HG03439 (cell line): ENCODE data around the gene SSC5D.
"Not testable (repeated sequence)": the region's sequence is repeated elsewhere in the genome, so short reads cannot be mapped to it uniquely, and the experiment has no call there.

Source experiments
- ATAC-seq: cut with Tn5 transposase; IDR thresholded peaks from one replicate; pipeline ENCODE4 v1.9.1; 2021; ENCODE audit warnings: mild to moderate bottlenecking, moderate library complexity; ENCODE audit not compliant: unreplicated experiment

SSC5D gene

DNA sequence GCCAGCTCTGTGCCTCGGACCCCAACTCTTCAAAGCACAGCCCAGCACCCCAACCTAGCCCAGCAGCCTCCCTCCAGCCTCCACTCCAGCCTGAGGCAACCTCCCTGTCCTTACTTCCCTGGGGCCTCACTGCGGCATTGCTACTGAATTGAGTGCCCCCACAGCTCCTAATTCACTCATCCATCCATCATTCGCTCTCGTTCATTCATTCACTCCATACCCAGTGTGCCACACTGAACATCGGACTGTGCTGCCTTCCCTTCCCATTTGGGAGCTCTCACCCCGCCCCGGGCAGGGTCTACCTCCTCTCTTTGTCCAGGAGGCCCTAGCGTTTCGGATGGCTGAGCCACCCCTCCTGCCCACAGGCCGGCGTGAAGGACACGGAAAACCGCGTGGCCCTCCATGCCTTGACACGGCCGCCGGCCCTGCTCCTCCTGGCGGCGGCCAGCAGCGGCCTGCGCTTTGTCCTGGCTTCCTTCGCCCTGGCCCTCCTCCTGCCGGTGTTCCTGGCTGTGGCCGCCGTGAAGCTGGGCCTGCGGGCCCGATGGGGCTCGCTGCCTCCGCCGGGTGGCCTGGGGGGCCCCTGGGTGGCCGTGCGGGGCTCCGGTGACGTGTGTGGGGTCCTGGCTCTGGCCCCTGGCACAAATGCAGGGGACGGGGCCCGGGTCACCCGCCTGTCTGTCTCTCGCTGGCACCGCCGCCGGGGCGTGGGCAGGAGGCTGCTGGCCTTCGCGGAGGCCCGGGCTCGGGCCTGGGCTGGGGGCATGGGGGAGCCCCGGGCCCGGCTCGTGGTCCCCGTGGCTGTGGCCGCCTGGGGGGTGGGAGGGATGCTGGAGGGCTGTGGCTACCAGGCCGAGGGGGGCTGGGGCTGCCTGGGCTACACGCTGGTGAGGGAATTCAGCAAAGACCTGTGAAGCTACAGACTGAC is 1.9 kb upstream of the SSC5D start:
- ATAC-seq = no peak

DNA sequence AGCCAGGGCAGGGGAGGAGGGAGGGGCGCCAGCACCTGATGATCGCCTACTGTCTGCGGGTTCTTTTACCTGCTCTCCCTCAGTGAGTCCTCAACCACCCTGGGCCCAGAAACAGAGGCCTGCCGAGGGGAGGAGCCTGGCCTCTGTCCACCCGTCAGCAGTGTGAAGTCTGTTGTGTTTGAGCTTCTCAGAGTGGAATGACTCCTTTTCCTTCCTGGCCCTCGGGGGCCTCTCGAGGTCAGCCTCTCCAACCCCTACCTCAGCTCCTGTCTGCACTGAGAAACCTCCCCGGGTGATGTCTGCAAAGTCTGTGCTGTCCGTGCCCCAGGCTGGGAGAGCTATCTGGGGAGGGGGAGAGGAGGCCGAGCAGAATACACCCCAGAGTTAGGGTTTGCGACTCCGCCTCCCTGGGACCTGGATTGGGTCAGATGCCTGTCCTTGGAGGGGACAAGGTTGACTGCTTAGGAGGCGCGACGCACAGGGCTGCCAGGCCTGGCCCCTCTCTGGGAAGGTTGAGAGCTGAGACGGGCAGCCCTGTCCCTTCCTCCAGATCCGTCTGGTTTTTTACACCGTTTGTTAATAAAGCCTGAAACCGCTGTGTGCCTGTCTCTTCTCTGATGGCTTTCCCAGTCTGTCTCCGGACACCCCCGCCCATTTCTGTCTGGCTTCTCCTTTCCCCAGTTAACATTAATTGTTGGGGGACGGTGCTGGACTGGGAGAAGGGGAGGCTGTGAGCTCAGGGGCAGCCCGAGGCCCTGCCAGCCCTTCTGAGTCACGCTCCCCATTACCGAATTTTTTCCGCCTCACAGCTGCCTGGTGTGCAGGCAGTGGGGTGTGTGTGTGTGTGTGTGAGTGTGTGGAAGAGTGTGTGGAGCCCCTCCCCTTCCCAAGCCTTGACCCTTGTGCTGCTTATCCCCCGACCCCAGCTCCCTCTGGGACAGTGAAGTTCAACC is 989 bp upstream of the SSC5D start:
- ATAC-seq = no peak

DNA sequence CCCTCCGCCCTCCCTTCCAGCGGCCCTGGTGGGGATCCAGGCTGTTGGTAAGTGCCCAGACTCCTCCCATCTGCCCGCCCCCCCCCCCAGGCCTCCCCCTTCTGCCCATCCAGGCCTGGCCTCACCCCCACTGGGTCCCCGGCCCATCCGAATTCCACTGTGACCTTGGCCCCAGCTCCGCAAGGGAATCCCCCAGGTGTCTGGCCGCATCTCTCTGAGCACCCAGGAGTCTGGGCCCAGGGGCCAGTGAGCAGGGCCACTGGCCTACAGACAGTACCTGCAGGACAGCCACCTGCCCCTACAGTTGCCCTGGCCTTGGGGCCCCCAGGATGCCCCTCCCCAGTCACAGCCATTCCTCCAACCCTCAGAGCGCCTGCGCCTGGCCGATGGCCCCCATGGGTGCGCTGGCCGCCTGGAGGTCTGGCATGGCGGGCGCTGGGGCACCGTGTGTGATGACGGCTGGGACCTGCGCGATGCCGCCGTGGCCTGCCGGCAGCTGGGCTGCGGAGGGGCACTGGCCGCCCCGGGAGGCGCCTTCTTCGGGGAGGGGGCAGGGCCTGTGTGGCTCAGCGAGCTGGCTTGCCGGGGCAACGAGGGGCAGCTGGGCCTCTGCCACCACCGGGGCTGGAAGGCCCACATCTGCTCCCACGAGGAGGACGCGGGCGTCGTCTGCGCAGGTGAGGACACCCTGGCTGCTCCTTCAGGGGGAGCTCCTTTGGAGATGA is 912 bp downstream of the SSC5D start:
- ATAC-seq = no peak

DNA sequence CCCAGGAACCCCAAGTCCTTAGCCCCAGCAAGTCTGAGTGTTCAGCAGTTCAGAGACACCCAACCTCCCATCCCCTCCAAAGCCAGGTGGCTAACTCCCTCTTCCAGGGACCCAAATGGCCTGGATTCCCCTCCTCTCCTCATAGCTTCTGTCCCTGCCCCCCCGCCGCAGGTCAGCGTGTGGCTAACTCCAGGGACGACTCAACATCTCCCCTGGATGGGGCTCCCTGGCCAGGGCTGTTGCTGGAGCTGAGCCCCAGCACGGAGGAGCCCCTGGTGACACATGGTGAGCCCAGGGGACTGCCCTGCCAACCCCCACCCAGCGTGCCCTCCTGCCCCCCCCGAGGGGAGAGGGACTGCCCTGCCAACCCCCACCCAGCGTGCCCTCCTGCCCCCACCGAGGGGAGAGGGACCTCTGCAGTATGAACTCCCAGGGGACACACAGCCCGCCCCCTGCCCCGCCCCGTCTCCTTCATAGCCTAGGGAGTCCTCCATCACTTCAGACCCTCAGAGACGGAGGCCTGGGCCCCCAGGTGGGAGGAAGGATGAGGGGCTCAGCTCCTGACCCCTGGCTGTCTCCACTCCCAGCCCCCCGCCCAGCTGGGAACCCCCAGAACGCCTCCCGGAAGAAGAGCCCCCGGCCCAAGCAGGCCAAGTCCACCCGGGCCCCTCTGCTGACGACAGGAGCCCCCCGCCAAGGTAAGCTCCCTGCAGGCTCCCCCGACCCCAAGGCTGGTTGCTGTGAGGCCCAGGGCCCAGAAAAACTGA is 1.7 kb downstream of the SSC5D start:
- ATAC-seq = no peak

DNA sequence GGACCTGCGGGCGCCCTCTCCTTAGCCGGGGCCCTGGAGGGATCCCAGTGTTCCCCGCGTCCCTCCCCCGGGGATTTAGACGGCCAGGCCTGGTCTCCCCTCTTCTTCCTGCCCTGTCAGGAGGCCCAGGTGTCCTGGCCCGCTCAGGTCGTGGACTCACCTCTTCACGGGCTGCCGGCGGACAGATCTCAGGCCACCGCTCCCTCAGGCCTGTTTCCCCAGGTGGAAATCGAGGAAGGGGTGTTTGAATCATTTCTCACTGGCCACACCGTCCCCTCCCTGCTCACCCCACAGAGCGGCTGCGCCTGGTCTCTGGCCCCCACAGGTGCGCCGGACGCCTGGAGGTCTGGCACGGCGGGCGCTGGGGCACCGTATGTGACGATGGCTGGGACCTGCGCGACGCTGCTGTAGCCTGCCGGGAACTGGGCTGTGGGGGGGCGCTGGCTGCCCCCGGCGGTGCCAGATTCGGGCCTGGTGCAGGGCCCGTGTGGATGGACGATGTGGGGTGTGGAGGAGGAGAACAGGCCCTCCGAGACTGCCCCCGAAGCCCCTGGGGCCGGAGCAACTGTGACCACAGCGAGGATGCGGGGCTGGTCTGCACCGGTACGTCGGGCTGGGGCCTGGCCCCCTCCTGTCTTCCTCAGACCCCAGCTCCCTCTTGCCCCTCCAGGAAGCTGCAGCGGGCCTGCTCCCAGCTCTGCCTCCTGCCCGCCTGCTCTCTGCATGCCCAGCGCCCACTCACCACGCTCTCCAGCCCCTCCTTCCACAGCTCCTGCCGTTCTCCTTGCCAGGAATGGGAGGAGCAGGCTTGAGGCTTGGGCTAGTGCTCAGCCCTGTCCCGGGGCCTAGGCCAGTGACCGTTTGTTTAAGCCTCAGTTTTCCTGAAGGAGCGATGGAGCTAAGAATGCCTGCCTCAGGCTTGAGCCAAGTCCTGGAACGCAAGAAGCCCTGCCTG is 2.5 kb downstream of the SSC5D start:
- ATAC-seq = no peak

DNA sequence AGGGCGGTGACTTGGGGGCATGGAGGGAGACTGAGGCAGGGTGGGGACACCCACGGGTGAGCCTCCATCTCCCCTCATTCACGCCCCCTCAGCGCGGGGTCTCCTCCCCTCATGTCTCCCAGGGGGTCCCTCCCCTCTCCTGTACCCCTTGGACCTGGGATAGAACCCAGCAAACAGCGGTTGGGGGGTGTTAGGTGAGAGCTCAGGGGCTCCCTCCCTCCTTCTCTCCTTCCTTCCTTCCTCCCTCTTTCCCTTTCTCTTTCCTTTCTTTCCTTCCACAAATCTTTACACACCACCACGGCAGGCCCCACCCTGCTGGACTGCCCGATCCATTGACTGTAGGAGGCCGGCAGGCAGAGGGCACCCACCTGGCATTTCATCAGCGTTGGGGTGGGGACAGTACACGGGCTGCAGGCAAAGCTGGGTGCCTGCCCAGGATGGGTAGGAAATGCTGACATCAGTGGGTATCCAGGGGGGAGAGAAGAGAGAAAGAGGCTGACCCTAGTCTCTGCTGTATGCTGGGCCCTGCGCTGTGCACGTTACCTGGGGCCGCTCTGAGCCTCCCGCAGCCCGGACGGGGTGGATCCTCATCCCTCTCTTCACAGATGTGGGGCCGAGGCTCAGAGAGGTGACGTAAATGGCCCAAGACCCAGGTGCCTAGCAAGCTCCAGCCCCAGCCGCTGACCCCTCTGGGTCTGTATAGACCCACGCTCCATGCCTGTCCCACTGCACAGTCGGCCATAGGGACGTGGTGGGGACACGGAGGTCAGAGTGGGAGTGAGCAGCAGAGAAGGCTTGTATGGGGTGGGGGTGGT is 3.5 kb downstream of the SSC5D start:
- ATAC-seq = no peak

DNA sequence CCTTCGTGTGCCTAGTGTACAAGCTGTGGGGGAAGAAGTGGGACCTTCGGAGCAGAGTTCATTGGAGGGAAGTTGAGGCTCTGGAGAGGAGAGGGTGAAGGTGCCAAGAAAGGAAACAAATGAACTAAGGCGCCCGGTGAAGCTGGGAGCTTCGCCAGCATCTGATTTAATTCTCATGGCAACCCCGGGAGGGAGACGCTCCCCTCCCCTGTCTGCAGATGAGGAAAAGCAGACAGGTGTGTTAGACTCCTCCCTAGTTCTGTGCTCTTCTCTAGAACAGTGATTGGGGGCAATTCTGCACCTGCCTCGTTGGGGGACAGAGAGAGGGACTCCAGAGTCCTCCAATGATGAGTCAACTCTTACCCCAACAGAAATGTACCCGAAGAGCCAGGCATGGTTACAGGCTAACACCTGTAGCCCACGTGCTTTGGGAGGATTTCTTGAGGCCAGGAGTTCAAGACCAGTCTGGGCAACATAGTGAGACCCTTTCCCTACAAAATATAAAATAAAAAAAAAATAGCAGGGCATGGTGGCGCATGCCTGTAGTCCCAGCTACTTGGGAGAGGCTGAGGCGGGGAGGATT is 4.2 kb downstream of the SSC5D start:
- no peak for ATAC-seq

DNA sequence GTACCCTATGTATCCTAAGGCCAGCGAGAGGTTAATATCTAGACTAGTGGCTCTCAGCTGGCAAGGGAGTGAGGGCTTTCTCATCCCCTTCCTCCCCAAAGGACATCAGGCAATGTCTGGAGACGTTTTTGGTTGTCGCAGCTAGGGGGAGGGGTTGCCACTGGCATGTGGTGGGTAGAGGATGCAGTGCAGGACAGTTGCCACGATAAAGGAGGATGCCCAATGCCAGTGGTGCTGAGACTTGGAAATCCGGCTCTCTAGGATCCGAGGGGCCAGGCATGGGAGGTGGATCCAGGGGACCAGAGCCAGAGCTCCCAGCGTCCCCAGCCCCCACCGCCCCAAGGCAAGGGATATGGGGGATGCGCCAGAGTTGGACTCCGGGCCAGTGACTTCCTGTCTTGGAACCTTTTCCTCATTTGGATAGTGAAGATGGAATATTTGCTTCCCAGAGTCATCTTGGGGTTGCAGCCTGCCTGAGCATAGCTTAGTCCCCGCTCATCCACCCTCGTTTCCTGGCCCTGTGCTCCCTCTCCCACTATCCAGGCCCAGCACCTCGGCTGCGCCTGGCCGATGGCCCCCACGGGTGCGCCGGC is 4.9 kb downstream of the SSC5D start:
- no peak for ATAC-seq

DNA sequence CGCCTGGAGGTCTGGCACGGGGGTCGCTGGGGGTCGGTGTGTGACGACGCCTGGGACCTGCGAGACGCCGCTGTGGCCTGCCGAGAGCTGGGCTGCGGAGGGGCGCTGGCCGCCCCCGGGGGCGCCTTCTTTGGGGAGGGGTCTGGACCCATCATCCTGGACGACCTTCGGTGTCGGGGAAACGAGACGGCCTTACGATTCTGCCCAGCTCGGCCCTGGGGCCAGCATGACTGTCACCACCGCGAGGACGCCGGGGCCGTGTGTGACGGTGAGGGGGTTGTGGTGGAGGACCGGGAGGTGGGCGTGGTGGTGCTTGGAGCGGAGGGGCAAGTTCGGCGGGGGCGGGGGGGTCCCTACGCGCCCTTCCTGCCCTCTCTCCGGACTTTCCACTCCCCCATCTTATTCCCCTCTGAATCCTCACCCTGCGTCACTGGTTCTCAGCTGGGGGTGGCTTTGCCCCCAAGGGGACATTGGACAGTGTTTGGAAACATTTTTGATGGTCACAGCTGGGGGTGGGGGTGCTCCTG is 5.5 kb downstream of the SSC5D start:
- no peak for ATAC-seq

DNA sequence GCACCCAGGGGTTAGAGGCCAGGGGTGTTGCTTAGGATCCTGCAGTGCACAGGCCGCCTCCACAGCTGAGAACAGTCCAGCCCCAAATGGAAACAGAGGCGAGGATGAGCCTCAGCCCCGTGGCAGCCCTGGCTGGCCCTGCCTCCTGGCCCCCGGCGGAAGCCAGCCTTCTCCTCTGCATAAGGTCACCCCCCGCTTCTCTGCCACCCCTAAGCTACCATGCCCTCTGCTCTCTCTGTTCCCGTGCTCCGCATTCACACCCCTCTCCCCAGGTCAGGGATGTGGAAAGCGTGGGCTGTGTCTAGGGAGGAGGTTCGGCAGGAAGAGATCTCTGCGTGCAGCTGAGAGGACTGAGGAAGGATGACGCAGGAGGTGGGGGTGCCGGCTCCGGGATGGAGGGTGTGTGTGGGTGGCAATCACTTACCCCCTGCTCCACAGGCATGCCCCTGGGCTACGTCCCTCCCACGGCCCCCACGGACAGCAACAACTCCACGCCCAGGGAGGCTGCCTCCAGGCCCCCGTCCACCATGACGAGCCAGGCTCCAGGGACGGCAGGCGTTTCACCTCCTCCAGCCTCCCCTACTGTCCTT is 6.0 kb downstream of the SSC5D start:
- ATAC-seq = no peak

DNA sequence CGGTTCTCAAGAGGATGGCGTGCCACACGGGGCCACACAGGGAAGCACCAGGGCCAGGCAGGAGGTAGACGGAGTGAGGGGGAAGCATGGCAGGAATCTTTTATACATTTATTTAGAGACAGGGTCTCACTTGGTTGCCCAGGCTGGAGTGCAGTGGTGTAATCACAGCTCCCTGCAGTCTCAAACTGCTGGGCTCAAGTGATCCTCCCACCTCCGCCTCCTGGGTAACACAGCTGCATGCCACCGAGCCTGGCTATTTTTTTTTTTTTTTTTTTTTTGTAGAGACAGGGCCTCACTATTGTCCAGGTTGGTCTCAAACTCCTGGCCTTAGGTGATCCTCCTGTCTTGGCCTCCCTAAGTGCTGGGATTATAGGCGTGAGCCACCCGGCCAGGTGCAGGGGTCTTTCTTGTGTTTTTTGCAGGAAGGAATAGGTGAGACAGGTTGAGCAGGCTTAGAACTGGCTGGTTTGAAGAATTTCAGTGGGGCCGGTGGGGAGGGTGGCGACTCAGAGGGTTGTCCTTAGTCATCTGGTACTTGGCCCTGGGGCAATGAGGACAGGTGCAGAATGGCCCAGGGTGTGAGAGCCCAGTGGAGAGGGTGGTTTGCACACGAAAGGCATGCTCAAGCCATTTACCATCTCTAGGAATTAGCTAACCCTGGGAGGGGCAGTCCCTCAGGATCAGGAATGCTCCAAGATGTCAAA is 7.6 kb downstream of the SSC5D start:
- ATAC-seq = no peak

DNA sequence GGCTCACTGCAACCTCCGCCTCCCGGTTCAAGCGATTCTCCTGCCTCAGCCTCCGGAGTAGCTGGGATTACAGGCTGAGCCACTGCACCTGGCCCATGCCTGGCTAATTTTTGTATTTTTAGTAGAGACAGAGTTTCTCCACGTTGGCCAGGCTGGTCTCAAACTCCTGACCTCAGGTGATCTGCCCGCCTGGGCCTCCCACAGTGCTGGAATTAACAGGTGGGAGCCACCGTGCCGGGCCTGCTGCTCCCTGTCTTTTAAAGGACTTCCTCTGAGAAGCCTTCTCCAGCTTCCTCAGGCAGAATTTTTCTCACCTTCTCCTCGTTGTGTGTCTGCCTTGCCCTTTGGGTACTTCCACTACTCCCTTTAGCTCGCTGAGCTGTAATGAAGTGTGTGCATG is 8.6 kb downstream of the SSC5D start:
- not testable (repeated sequence) for ATAC-seq

DNA sequence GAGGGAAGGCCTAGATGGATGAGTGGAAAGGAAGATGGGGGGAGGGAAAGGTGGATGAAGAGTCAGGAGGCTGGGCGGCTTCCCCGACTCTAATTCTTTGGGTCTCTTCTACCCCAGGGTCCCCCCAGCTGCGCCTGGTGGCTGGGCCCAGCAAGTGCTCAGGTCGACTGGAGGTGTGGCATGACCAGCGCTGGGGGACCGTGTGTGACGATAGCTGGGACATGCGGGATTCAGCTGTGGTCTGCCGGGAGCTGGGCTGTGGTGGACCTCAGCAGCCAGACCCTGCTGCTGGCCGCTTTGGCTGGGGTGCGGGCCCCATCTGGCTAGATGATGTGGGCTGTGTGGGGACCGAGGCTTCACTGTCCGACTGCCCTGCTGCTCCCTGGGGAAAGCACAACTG is 9.5 kb downstream of the SSC5D start:
- no peak for ATAC-seq

DNA sequence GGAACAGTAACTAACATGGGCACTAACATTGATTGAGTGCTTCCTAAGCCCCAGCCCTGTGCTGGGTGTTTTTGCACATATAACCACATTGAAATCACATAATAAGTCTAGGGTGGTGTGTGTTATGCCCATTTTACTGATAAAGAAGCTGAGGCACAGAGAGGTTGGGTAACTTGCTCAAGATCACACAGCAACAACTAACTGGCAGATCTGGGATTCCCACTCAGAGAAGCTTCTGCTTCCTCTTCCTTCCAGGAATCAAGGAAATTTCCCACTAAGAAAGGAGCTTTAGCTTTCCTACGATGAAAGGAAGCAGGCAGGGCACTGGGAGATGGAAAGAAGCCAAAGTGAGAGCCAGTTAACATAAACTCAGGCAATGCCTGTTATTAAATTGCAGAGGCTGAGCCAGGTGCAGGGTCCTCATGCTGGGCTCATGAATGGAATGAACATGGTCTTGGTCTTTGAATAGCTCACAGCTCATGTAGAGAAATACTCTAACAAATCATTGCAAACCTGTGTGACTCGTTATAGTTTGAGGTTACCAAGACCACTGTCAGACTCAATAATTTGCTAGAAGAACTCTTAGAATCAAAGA is 10.1 kb downstream of the SSC5D start:
- ATAC-seq = no peak

DNA sequence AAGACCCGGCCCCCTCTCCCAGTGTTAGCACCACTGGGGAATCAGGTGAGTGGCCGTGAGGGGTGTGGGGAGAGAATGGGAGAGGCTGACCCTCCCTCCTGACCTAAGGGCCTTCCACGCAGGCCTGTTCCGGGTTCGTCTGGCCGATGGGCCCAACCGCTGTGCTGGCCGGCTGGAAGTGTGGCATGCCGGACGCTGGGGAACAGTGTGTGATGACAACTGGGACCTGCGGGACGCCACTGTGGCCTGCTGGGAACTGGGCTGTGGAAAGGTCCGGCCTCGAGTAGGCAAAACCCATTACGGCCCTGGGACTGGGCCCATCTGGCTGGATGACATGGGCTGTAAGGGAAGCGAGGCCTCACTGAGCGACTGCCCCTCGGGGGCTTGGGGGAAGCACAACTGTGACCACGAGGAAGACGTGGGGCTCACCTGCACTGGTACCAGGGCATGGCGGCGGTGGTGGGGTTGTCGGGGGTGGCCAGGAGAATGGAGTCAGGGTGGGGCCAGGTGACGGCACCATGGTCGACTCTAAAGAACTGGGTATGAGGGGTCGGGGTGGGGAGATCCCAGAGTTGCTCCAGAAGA is 12.2 kb downstream of the SSC5D start:
- ATAC-seq = no peak
